Measurements from ENCODE around the gene MTMR6. TPM values are rescaled to one million over a fixed set of nuclear protein-coding genes. Genes with fewer than 3 reads are reported as not detected.

MTMR6 gene
- polyA plus RNA-seq, 3 donors: 6.4 to 9.4 (median 7.6) TPM

Other genes starting within 250 kb of the MTMR6 start
- gene PABPC3, start 191.4 kb downstream of the MTMR6 start, polyA plus RNA-seq: under 1 TPM; 0.12 to 0.22 (median 0.22) TPM
- under 1 TPM in 1 of 3 donors, not detected in 2; 0.01 TPM for gene AMER2, start 115.2 kb downstream of the MTMR6 start, polyA plus RNA-seq
- gene NUP58, start 14.1 kb upstream of the MTMR6 start, polyA plus RNA-seq: 10 to 100 TPM in 2 of 3 donors, 1 to 10 TPM in 1; 5.9 to 14.1 (median 12.2) TPM
- gene ATP8A2, start 84.5 kb upstream of the MTMR6 start, polyA plus RNA-seq: under 1 TPM; 0.10 to 0.14 (median 0.11) TPM